ENCODE measurements around the gene CADM4. TPM values are rescaled to one million over a fixed set of nuclear protein-coding genes. Genes with fewer than 3 reads are reported as not detected.
"Not testable (repeated sequence)": the region's sequence is repeated elsewhere in the genome, so short reads cannot be mapped to it uniquely, and the experiment has no call there.

CADM4 gene
- total RNA-seq, 6 experiments from 2014 or later = 2.2 to 4.7 (median 3.7) TPM

DNA sequence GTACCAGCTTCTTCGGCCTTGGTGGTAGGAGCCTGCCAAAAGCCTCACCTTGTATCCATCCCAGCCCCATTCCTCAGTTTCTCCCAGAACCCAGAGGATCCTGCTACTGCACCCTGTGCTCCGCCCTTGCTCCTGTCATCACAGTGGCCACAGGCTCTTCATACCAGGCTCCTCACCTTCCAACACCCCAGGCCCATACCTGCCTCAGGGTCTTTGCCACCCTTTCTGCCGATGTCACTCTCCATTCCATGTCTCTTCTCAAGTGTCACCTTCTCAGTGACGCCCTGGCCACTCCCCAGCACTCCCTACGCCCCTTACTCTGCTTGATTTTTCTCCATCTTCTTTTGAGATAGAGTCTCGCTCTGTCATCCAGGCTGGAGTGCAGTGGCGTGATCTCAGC, 29.8 kb downstream of the CADM4 start:
- ATAC-seq (no peak), DNase-seq (no peak)
- intact Hi-C loops (cut with DNase I) = no loop called here
- Histone ChIP-seq H3K27ac (no peak overlapping the region), H3K36me3 (peaks cover 0 to 7% (median 2%) of the 10 kb centered on the region in 4 donors), H3K9me3 (no peaks in the 10 kb centered on the region), H3K4me1 (no peaks in the 10 kb centered on the region), H3K4me3 (no peak overlapping the region), H3K27me3 (no peaks in the 10 kb centered on the region)
- TF ChIP-seq POLR2A (IDR thresholded peaks at IDR 0.05) (no peak), CTCF (IDR thresholded peaks at IDR 0.05) (no peak)
- 91% methylated on average over 7 of the region's 7 CpGs for whole genome bisulfite sequencing (ENCODE audit: insufficient coverage, low coverage, low lambda C conversion rate, missing lambda C conversion rate)

GRCh38 chr19:43607238-43608205, 32.1 kb downstream of the CADM4 start:
- no peaks in the 10 kb centered on the region for H3K9me3 ChIP-seq
- TF ChIP-seq CTCF (IDR thresholded peaks at IDR 0.05) (no peak), POLR2A (IDR thresholded peaks at IDR 0.05) (no peak)
- ATAC-seq (peak in 2 of 4 donors; percentile 19 to 20), DNase-seq (peak in 1 of 3 donors; percentile 52)
- no peak overlapping the region for H3K27ac ChIP-seq
- 53% methylated on average over 16 of the region's 28 CpGs for WGBS (ENCODE audit: insufficient coverage, low coverage, low lambda C conversion rate, missing lambda C conversion rate)
- H3K27me3 ChIP-seq = no peaks in the 10 kb centered on the region
- H3K4me3 ChIP-seq = no peak overlapping the region
- H3K36me3 ChIP-seq = peaks cover 0 to 3% (median 0%) of the 10 kb centered on the region in 4 donors
- intact Hi-C loops (cut with DNase I) = no loop called here
- H3K4me1 ChIP-seq = no peaks in the 10 kb centered on the region

DNA sequence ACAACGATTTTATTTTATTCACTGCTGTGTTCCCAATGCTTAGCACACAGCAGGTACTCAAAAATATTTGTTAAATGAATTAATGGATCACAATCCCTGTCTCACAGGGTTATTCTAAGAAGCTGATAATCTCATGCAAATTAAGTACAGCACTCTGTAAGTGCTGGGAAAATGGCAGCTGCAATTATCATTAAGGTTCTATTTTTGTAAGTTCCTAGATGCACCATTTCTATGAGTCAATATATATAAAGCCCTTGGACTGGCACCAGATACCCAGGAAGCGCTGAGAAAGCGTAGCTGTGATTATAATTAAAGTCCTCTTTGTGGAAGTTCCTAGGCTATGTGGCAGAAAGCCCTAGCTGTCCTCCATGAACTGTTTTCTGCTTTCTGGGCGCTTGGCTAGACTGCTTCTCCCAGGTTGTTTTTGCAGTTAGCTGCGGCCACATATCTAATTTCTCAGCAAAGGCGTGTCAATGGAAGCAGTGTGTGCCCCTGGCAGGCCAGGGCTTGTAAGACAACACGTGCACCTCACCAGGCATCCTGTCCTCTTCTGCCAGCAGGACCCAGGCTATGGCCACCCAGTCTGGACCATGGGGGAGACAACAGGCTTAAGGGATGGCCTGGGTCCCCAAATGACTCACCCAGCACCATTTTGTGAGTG, 33.0 kb downstream of the CADM4 start:
- DNase-seq (no peak), ATAC-seq (no peak)
- H3K4me1 ChIP-seq = no peaks in the 10 kb centered on the region
- no peaks in the 10 kb centered on the region for H3K9me3 ChIP-seq
- no peak overlapping the region for H3K4me3 ChIP-seq
- no peak overlapping the region for H3K27ac ChIP-seq
- no peaks in the 10 kb centered on the region for H3K27me3 ChIP-seq
- intact Hi-C loops (cut with DNase I) = no loop called here
- 85% methylated on average over 5 of the region's 7 CpGs for WGBS (ENCODE audit: insufficient coverage, low coverage, low lambda C conversion rate, missing lambda C conversion rate)
- TF ChIP-seq POLR2A (IDR thresholded peaks at IDR 0.05) = no peak
- TF ChIP-seq CTCF (IDR thresholded peaks at IDR 0.05) = no peak
- H3K36me3 ChIP-seq = peaks cover 0 to 3% (median 0%) of the 10 kb centered on the region in 4 donors

DNA sequence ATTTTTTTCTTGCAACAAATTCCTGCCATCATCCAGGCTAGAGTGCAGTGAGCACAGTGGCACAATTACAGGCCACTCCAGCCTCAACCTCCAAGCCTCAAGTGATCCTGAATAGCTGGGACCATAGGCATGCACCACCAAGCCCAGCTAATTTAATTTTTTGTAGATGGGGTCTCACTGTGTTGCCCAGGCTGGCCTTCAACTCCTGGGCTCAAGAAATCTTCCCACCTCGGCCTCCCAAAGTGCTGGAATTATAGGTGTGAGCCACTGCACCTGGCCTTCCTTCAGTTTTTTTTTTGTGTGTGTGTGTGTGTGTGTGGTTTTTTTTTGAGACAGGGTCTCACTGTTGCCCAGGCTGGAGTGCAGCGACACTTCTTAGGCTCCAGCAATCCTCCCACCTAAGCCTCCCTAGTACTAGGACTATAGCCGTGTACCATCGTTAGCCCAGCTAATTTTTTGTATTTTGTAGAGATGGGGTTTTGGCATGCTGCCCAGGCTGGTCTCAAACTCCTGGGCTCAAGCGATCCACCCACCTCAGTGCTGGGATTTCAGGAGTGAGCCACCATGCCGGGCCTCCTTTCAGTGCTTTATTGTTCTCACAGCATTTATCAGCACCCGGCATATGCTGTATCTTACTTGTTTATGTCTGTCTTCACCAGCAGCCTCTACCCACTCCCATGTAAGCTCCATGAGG, 33.6 kb downstream of the CADM4 start:
- H3K4me3 ChIP-seq = no peak overlapping the region
- H3K9me3 ChIP-seq = no peaks in the 10 kb centered on the region
- ATAC-seq (no peak), DNase-seq (no peak)
- H3K4me1 ChIP-seq = no peaks in the 10 kb centered on the region
- H3K27ac ChIP-seq = no peak overlapping the region
- intact Hi-C loops (cut with DNase I) = no loop called here
- no peaks in the 10 kb centered on the region for H3K27me3 ChIP-seq
- 84% methylated on average over 4 of the region's 7 CpGs for WGBS (ENCODE audit: insufficient coverage, low coverage, low lambda C conversion rate, missing lambda C conversion rate)
- peaks cover 0 to 9% (median 0%) of the 10 kb centered on the region in 4 donors for H3K36me3 ChIP-seq
- TF ChIP-seq POLR2A (IDR thresholded peaks at IDR 0.05) (no peak), CTCF (IDR thresholded peaks at IDR 0.05) (no peak)

DNA sequence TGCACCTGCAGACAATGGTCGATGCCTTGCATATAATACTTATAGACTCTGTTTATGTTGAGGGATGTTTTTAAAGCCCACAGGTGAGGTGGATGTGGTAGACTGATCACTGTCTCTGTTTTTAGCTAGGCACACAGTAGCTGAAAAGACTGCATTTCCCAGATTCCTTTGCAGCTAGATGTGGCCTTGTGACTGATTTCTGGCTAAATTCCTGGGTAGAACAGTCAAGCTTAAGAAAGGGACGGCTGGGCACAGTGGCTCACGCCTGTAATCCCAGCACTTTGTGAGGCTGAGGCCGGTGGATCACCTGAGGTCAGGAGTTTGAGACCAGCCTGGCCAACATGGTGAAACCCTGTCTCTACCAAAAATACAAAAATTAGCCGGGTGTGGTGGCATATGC, 39.3 kb downstream of the CADM4 start:
- DNase-seq; H3K9me3 ChIP-seq; intact Hi-C loops (cut with DNase I); H3K4me3 ChIP-seq; H3K27me3 ChIP-seq; H3K27ac ChIP-seq; ATAC-seq: not testable (repeated sequence)
- Histone ChIP-seq H3K4me1 (peaks cover 0 to 17% (median 5%) of the 10 kb centered on the region in 4 donors), H3K36me3 (peaks cover 0 to 18% (median 1%) of the 10 kb centered on the region in 4 donors)
- WGBS (ENCODE audit: insufficient coverage, low coverage, low lambda C conversion rate, missing lambda C conversion rate) = 70% methylated on average over 2 of the region's 5 CpGs

All from right lobe of liver (tissue), 6 donors.